Measurements from ENCODE around the gene SEL1L. TPM values are rescaled to one million over a fixed set of nuclear protein-coding genes. Genes with fewer than 3 reads are reported as not detected.

SEL1L gene
- total and polyA plus RNA-seq, 2 of the 13 experiments (the other 11 are each of a cell fraction or from before 2014, with no cell fraction given): 15.3 to 61.0 TPM

- DNase-seq (ENCODE audit: low spot score): peak; percentile 24
- FAIRE-seq: peak; percentile 43
These were observed 32.0 kb upstream of the SEL1L start for GRCh38 chr14:81565441-81566290.

More at GRCh38 chr14:81565441-81566290, 32.0 kb upstream of the SEL1L start:
- Histone ChIP-seq H3K4me2 (ENCODE audit: low read depth, low read length) (no peak overlapping the region), H3K27ac (ENCODE audit: extremely low read length, insufficient read depth, low read length) (no peak overlapping the region), H3K9me3 (ENCODE audit: low read length) (no peaks in the 10 kb centered on the region), H3K4me1 (ENCODE audit: insufficient read depth, low read length) (no peaks in the 10 kb centered on the region), H3K4me3 (replicated peaks in 1 of 3; ENCODE audit: insufficient read depth in 1 of 3, low read depth in 2 of 3, low read length in 3 of 3) (no peak overlapping the region), H3K27me3 (ENCODE audit: control insufficient read depth in 1 of 2, insufficient read depth in 2 of 2, low read length in 2 of 2) (peaks cover 0 to 6% of the 10 kb centered on the region in 2 experiments; a peak in 1 of 5 replicates), H2AFZ (ENCODE audit: low read length) (no peak overlapping the region), H3K36me3 (replicated peaks in 1 of 2; ENCODE audit: control insufficient read depth in 1 of 2, insufficient read depth in 2 of 2, low read length in 2 of 2) (no peaks in the 10 kb centered on the region), H3K9ac (ENCODE audit: insufficient read depth, low read depth, low read length) (no peak overlapping the region), H4K20me1 (ENCODE audit: insufficient read depth, low read length) (no peaks in the 10 kb centered on the region), H3K79me2 (ENCODE audit: insufficient read depth, low read length) (no peaks in the 10 kb centered on the region)
- WGBS (ENCODE audit: low lambda C conversion rate): 16% methylated on average over 7 of the region's 7 CpGs
- intact Hi-C loops (cut with micrococcal nuclease; ENCODE audit: unreplicated experiment) (loop anchor here (5.0 to 10.0 kb wide), 2 partner anchors 149 to 422 kb away; no protein-coding TSS in a partner anchor), in situ Hi-C loops (cut with HindIII; ENCODE audit: extremely low pct_ligation_motif_present, low pct_unique_long_range_greater_than_20kb) (no loop called here)
- ATAC-seq: peak; percentile 79
- BruUV-seq (replicated peaks): no TSS peak
- CTCF ChIA-PET (ENCODE audit: low intra/inter-chr PET ratio, low total read pairs): no interaction called here
- POLR2A ChIA-PET: no interaction called here
- no peak for TF ChIP-seq ZNF564 (CRISPR knock-in tag; IDR thresholded peaks at IDR 0.05)
- TF ChIP-seq RAD21 (CRISPR knock-in tag; IDR thresholded peaks at IDR 0.05): peak; percentile 29; the same call in 1 of the 2 replicates
- TF ChIP-seq SMC3 (IDR thresholded peaks at IDR 0.05; ENCODE audit: low read length): peak; percentile 57
- no peak for TF ChIP-seq GFI1 (CRISPR knock-in tag; IDR thresholded peaks at IDR 0.05; ENCODE audit: borderline replicate concordance)
- no peak for TF ChIP-seq SIX1 (CRISPR knock-in tag; IDR thresholded peaks at IDR 0.05; ENCODE audit: borderline replicate concordance)
- TF ChIP-seq MTA3 (CRISPR knock-in tag; IDR thresholded peaks at IDR 0.05): no peak
- TF ChIP-seq TBX2 (CRISPR knock-in tag; IDR thresholded peaks at IDR 0.05; ENCODE audit: borderline replicate concordance): no peak
- TF ChIP-seq ZNF639 (CRISPR knock-in tag; conservative IDR thresholded peaks at IDR 0.05): no peak
- peak; percentile 75 for TF ChIP-seq CTCF (CRISPR knock-in tag; IDR thresholded peaks at IDR 0.05)
- no peak for TF ChIP-seq ZZZ3 (CRISPR knock-in tag; IDR thresholded peaks at IDR 0.05; ENCODE audit: borderline replicate concordance)
- TF ChIP-seq ZNF749 (CRISPR knock-in tag; IDR thresholded peaks at IDR 0.05; ENCODE audit: borderline replicate concordance): no peak
- TF ChIP-seq STAG1 (CRISPR knock-in tag; IDR thresholded peaks at IDR 0.05): peak; percentile 82
- no peak for TF ChIP-seq KLF6 (CRISPR knock-in tag; IDR thresholded peaks at IDR 0.05)
- TF ChIP-seq ERF (CRISPR knock-in tag; IDR thresholded peaks at IDR 0.05): no peak
- no peak for TF ChIP-seq BCLAF1 (IDR thresholded peaks at IDR 0.05)
